Fibroblast of lung (primary cell): Measurements from ENCODE around the gene BCO2. TPM values are rescaled to one million over a fixed set of nuclear protein-coding genes. Genes with fewer than 3 reads are reported as not detected.

Experiments used
- DNase-seq, 2 donors: peaks; one replicate each; pipeline versions ENCODE4 v3.0.0 to v3.0.0-alpha.2; 2010; ENCODE audit warnings: low read depth in 2 of 2
- H2AFZ ChIP-seq: 2 replicates; pipeline ENCODE4 v1.5.1; 2012; ENCODE audit warnings: low read length, control low read depth, inconsistent platforms
- H3K27ac ChIP-seq: 2 replicates; pipeline ENCODE4 v1.5.1; 2011; ENCODE audit warnings: low read length, control low read depth; ENCODE audit not compliant: insufficient read depth
- H3K27me3 ChIP-seq: 2 replicates; pipeline ENCODE4 v1.5.1; 2011; ENCODE audit warnings: mild to moderate bottlenecking, low read length; ENCODE audit not compliant: control insufficient read depth, insufficient read depth
- H3K36me3 ChIP-seq: 2 replicates; pipeline ENCODE4 v1.5.1; 2011; ENCODE audit warnings: low read length; ENCODE audit not compliant: control insufficient read depth, insufficient read depth
- H3K4me1 ChIP-seq: 2 replicates; pipeline ENCODE4 v1.5.1; 2011; ENCODE audit warnings: low read length; ENCODE audit not compliant: control insufficient read depth, insufficient read depth; ENCODE audit errors: extremely low read depth
- H3K4me2 ChIP-seq: 2 replicates; pipeline ENCODE4 v1.5.1; 2011; ENCODE audit warnings: low read length, control low read depth; ENCODE audit not compliant: insufficient read depth; ENCODE audit errors: extremely low read depth
- H3K4me3 ChIP-seq, 4 experiments: fragments of 200-600 bp in 1 of 4; sonication (generic) in 1 of 4; replicated peaks in 1 of 4; 2 replicates each; pipeline ENCODE4 v1.5.1; 2011 to 2016; ENCODE audit warnings: low read length in 4 of 4, low read depth in 3 of 4, mild to moderate bottlenecking in 3 of 4, control low read depth in 2 of 4, inconsistent platforms in 1 of 4, mixed read lengths in 1 of 4; ENCODE audit not compliant: insufficient read depth in 1 of 4; ENCODE audit errors: control extremely low read depth in 1 of 4
- H3K79me2 ChIP-seq: 2 replicates; pipeline ENCODE4 v1.5.1; 2012; ENCODE audit warnings: mild to moderate bottlenecking, low read length, inconsistent platforms; ENCODE audit not compliant: control insufficient read depth, insufficient read depth
- H3K9ac ChIP-seq: 2 replicates; pipeline ENCODE4 v1.5.1; 2011; ENCODE audit warnings: mild to moderate bottlenecking, low read length, control low read depth; ENCODE audit not compliant: insufficient read depth
- H3K9me3 ChIP-seq: 2 replicates; pipeline ENCODE4 v1.5.1; 2012; ENCODE audit warnings: low read depth, low read length; ENCODE audit not compliant: control insufficient read depth, insufficient read depth
- H4K20me1 ChIP-seq: 2 replicates; pipeline ENCODE4 v1.5.1; 2011; ENCODE audit warnings: low read length; ENCODE audit not compliant: control insufficient read depth, insufficient read depth; ENCODE audit errors: extremely low read depth
- CTCF ChIP-seq, 2 donors: IDR thresholded peaks in 1 of 2; conservative IDR thresholded peaks in 1 of 2; 1 replicate in 1 of 2; 2 replicates in 1 of 2; pipeline ENCODE4 v1.5.1; 2011 to 2012; ENCODE audit warnings: low read length in 2 of 2, control low read depth in 1 of 2, inconsistent platforms in 1 of 2, low read depth in 1 of 2, mild to moderate bottlenecking in 1 of 2
- EZH2 ChIP-seq: IDR thresholded peaks from 2 replicates; pipeline ENCODE4 v1.5.1; 2012; ENCODE audit warnings: low read length, control low read depth, mild to moderate bottlenecking; ENCODE audit errors: missing control alignments
- polyA plus RNA-seq, 2 donors: library from polyadenylated mRNA; depleted of rRNA in 1 of 2; stranded (reverse) in 1 of 2; unstranded in 1 of 2; fragments of >200 nt; gene quantifications; 2 replicates each; pipeline ENCODE4 v1.2.1, GENCODE V29; 2011 to 2012; ENCODE audit warnings: missing spikeins in 1 of 2
- total RNA-seq: library from RNA; depleted of rRNA; stranded (reverse); fragments of >200 nt; gene quantifications from 2 replicates; pipeline ENCODE4 v1.2.1, GENCODE V29; 2014

BCO2 gene
- total and polyA plus RNA-seq, 2 donors (not counting 1 experiment from before 2014, with no cell fraction given): 0.42 to 2.1 TPM

DNA sequence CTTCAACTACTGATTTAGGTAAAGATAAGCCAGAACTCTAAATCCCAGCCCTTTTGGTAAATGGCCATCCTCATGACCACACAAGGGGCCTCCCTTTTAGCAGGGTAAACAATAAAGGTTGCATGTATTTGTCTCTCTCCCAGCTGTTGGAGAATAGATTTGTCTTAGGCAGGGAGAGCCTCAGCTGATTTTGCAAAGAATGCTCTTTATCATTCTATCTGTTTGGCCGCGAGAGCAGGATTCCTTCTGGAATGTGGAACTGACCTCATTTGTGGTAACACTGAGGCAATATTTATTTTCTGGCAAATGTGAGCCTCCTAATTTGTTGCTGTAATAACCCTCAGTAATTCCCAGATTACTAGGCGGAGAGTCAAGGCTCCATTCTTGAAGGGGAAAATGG lies 66.2 kb downstream of the BCO2 start:
- H3K9ac ChIP-seq: no peak overlapping the region
- H3K4me3 ChIP-seq: no peak overlapping the region
- H3K36me3 ChIP-seq: peaks cover 4% of the 10 kb centered on the region
- no peaks in the 10 kb centered on the region for H3K27me3 ChIP-seq
- peak; percentile 79 to 95 for DNase-seq
- H4K20me1 ChIP-seq: no peaks in the 10 kb centered on the region
- TF ChIP-seq CTCF (conservative IDR thresholded peaks at IDR 0.05 in 1 of 2, IDR thresholded peaks at IDR 0.05 in 1 of 2; ENCODE audit: low read depth in 1 of 2, low read length in 2 of 2) (no peak), EZH2 (no peak)
- no peaks in the 10 kb centered on the region for H3K9me3 ChIP-seq
- H3K4me1 ChIP-seq: no peaks in the 10 kb centered on the region
- H2AFZ ChIP-seq: no peak overlapping the region
- no peaks in the 10 kb centered on the region for H3K79me2 ChIP-seq
- H3K4me2 ChIP-seq: no peak overlapping the region
- H3K27ac ChIP-seq: no peak overlapping the region

DNA sequence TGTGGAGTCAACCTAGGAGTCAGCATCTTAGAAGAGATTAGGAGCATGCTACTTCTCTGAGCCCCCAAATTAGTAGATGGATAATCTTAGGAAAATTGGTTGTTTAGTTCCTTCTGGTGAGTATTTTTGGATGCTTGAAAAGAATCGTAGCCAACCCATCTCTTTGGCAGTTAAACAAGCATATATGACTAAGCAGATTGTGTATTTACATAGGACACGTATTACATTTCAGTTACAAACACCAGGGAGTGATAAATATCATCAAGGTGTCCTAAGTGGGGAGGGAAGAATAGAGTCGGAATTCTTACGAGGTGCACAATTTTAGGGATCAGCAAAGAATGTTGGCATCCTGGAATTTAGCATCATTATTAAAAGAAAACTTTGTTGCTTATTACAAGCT lies 71.9 kb downstream of the BCO2 start:
- Histone ChIP-seq H3K9ac (no peak overlapping the region), H2AFZ (no peak overlapping the region), H3K4me1 (no peaks in the 10 kb centered on the region), H4K20me1 (no peaks in the 10 kb centered on the region), H3K36me3 (no peaks in the 10 kb centered on the region), H3K27me3 (no peaks in the 10 kb centered on the region), H3K4me2 (no peak overlapping the region), H3K4me3 (no peak overlapping the region), H3K9me3 (no peaks in the 10 kb centered on the region), H3K79me2 (no peaks in the 10 kb centered on the region), H3K27ac (no peak overlapping the region)
- DNase-seq: peak; percentile 58 to 66
- no peak for TF ChIP-seq EZH2
- TF ChIP-seq CTCF (conservative IDR thresholded peaks at IDR 0.05 in 1 of 2, IDR thresholded peaks at IDR 0.05 in 1 of 2; ENCODE audit: low read depth in 1 of 2, low read length in 2 of 2): no peak

- Histone ChIP-seq H3K9me3 (no peaks in the 10 kb centered on the region), H3K4me3 (no peak overlapping the region), H4K20me1 (no peaks in the 10 kb centered on the region), H2AFZ (no peak overlapping the region), H3K4me2 (no peak overlapping the region), H3K36me3 (no peaks in the 10 kb centered on the region), H3K79me2 (no peaks in the 10 kb centered on the region), H3K27me3 (no peaks in the 10 kb centered on the region), H3K4me1 (no peaks in the 10 kb centered on the region), H3K27ac (no peak overlapping the region), H3K9ac (no peak overlapping the region)
- DNase-seq: peak; percentile 54 to 92
- TF ChIP-seq EZH2 (no peak), CTCF (conservative IDR thresholded peaks at IDR 0.05 in 1 of 2, IDR thresholded peaks at IDR 0.05 in 1 of 2; ENCODE audit: low read depth in 1 of 2, low read length in 2 of 2) (no peak)
These were observed 72.9 kb downstream of the BCO2 start for GRCh38 chr11:112248201-112248600.
